Liver (tissue), 3 donors: ENCODE results near the gene PTP4A2.

Experiments used
- CTCF ChIP-seq: fragments of 150-350 bp; IDR thresholded peaks from 2 replicates; pipeline ENCODE4 v1.5.1; 2017; ENCODE audit warnings: improper control_type of control experiment, low read depth, low read length; ENCODE audit not compliant: missing input control
- FOXA1 ChIP-seq: IDR thresholded peaks from 2 replicates; pipeline ENCODE4 v1.6.1; 2016; ENCODE audit warnings: antibody characterized with exemption
- GABPA ChIP-seq, 2 donors: IDR thresholded peaks in 1 of 2; conservative IDR thresholded peaks in 1 of 2; 2 replicates each; pipeline ENCODE4 v1.6.1; 2016; ENCODE audit warnings: antibody characterized with exemption in 2 of 2, mild to moderate bottlenecking in 1 of 2, moderate library complexity in 1 of 2
- JUND ChIP-seq, 2 donors: IDR thresholded peaks; 2 replicates each; pipeline ENCODE4 v1.6.1; 2016; ENCODE audit warnings: antibody characterized with exemption in 2 of 2
- SP1 ChIP-seq: IDR thresholded peaks from 2 replicates; pipeline ENCODE4 v1.6.1; 2018; ENCODE audit warnings: antibody characterized with exemption, mild to moderate bottlenecking
- TAF1 ChIP-seq: conservative IDR thresholded peaks from 2 replicates; pipeline ENCODE4 v1.6.1; 2016; ENCODE audit warnings: antibody characterized with exemption, mild to moderate bottlenecking
- YY1 ChIP-seq: IDR thresholded peaks from 2 replicates; pipeline ENCODE4 v1.6.1; 2016; ENCODE audit warnings: antibody characterized with exemption, mild to moderate bottlenecking
- ZBTB33 ChIP-seq: IDR thresholded peaks from 2 replicates; pipeline ENCODE4 v1.6.1; 2016; ENCODE audit warnings: antibody characterized with exemption
- TF ChIP-seq, protein P1 (sequence below): IDR thresholded peaks from 2 replicates; pipeline ENCODE4 v1.6.1; 2016; ENCODE audit warnings: antibody characterized with exemption
- donor health status: healthy.
- donor health status: healthy.

- TF ChIP-seq CTCF = no peak
- TF ChIP-seq YY1 = peak; percentile 17
- no peak for TF ChIP-seq TAF1
- no peak for TF ChIP-seq JUND (IDR thresholded peaks at IDR 0.05)
- TF ChIP-seq, protein P1, sequence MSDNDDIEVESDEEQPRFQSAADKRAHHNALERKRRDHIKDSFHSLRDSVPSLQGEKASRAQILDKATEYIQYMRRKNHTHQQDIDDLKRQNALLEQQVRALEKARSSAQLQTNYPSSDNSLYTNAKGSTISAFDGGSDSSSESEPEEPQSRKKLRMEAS = no peak
- no peak for TF ChIP-seq GABPA (IDR thresholded peaks at IDR 0.05 in 1 of 2, conservative IDR thresholded peaks at IDR 0.05 in 1 of 2)
- TF ChIP-seq ZBTB33 = no peak
- TF ChIP-seq FOXA1 = no peak
- TF ChIP-seq SP1 = peak; percentile 28
Measured at GRCh38 chr1:31959521-31960340, 21.6 kb upstream of the PTP4A2 start.
